Astrocyte (in vitro differentiated cells and primary cell): ENCODE data around the gene FSIP1. TPM values are rescaled to one million over a fixed set of nuclear protein-coding genes. Genes with fewer than 3 reads are reported as not detected.

Source experiments
- DNase-seq: peaks from one replicate; pipeline ENCODE4 v3.0.0-alpha.2; 2010; ENCODE audit warnings: low read depth
- FAIRE-seq: peaks from 2 replicates; lab custom pipeline; 2011; peaks lifted over from hg19 to GRCh38; lab: Jason Lieb, UNC
- H2AFZ ChIP-seq: 2 replicates; pipeline ENCODE4 v1.6.0; 2012; ENCODE audit warnings: low read depth, low read length, inconsistent platforms
- H3K27ac ChIP-seq: 2 replicates; pipeline ENCODE4 v1.5.1; 2011; ENCODE audit warnings: low read depth, low read length, inconsistent platforms
- H3K27me3 ChIP-seq: 2 replicates; pipeline ENCODE4 v1.6.0; 2011; ENCODE audit warnings: low read length, inconsistent platforms; ENCODE audit not compliant: insufficient read depth
- H3K36me3 ChIP-seq: 2 replicates; pipeline ENCODE4 v1.5.1; 2011; ENCODE audit warnings: low read length, inconsistent platforms; ENCODE audit not compliant: insufficient read depth
- H3K4me1 ChIP-seq: 2 replicates; pipeline ENCODE4 v1.5.1; 2011; ENCODE audit warnings: low read length, inconsistent platforms; ENCODE audit not compliant: insufficient read depth
- H3K4me2 ChIP-seq: 2 replicates; pipeline ENCODE4 v1.6.0; 2012; ENCODE audit warnings: low read length, inconsistent platforms
- H3K4me3 ChIP-seq: 2 replicates; pipeline ENCODE4 v1.5.1; 2011; ENCODE audit warnings: low read depth, mild to moderate bottlenecking, low read length, inconsistent platforms; ENCODE audit not compliant: insufficient read depth
- H3K79me2 ChIP-seq: 2 replicates; pipeline ENCODE4 v1.6.0; 2012; ENCODE audit warnings: mild to moderate bottlenecking, low read length, inconsistent platforms; ENCODE audit not compliant: insufficient read depth
- H3K9ac ChIP-seq: 2 replicates; pipeline ENCODE4 v1.6.0; 2012; ENCODE audit warnings: mild to moderate bottlenecking, low read length, inconsistent platforms
- H3K9me3 ChIP-seq: 2 replicates; pipeline ENCODE4 v1.5.1; 2012; ENCODE audit warnings: low read depth, mild to moderate bottlenecking, low read length, inconsistent platforms; ENCODE audit not compliant: insufficient read depth
- H4K20me1 ChIP-seq: 2 replicates; pipeline ENCODE4 v1.6.0; 2012; ENCODE audit warnings: low read length, inconsistent platforms; ENCODE audit not compliant: insufficient read depth
- H3K27ac Mint-ChIP-seq: one replicate; pipeline ENCODE4 v1.8.0; 2021; ENCODE audit warnings: mild to moderate bottlenecking, mixed read lengths; ENCODE audit not compliant: unreplicated experiment
- H3K27me3 Mint-ChIP-seq: one replicate; pipeline ENCODE4 v1.8.0; 2021; ENCODE audit warnings: low read depth, mixed read lengths; ENCODE audit not compliant: unreplicated experiment
- H3K36me3 Mint-ChIP-seq: one replicate; pipeline ENCODE4 v1.8.0; 2021; ENCODE audit warnings: low read depth, mixed read lengths; ENCODE audit not compliant: unreplicated experiment
- H3K4me1 Mint-ChIP-seq: one replicate; pipeline ENCODE4 v1.8.0; 2021; ENCODE audit warnings: low read depth, mixed read lengths; ENCODE audit not compliant: unreplicated experiment
- H3K4me3 Mint-ChIP-seq: one replicate; pipeline ENCODE4 v1.8.0; 2021; ENCODE audit warnings: mild to moderate bottlenecking, moderate library complexity, mixed read lengths; ENCODE audit not compliant: unreplicated experiment
- H3K9me3 Mint-ChIP-seq: one replicate; pipeline ENCODE4 v1.8.0; 2021; ENCODE audit warnings: mild to moderate bottlenecking, mixed read lengths; ENCODE audit not compliant: unreplicated experiment
- CTCF ChIP-seq: IDR thresholded peaks from 2 replicates; pipeline ENCODE4 v1.5.1; 2011; ENCODE audit warnings: low read depth, mild to moderate bottlenecking, inconsistent platforms, low read length, moderate library complexity; ENCODE audit not compliant: insufficient read depth
- EZH2 ChIP-seq: IDR thresholded peaks from 2 replicates; pipeline ENCODE4 v1.6.1; 2012; ENCODE audit warnings: mild to moderate bottlenecking, low read length, inconsistent platforms; ENCODE audit not compliant: insufficient read depth
- total RNA-seq: library from RNA; stranded (reverse); gene quantifications from 2 replicates; pipeline ENCODE4 v1.2.1, GENCODE V29; 2021

The FSIP1 gene
- total RNA-seq, 1 donor from 2014 or later = 0.77 TPM

GRCh38 chr15:39731266-39731665, 51.4 kb downstream of the FSIP1 start:
- Histone ChIP-seq H3K79me2 (no peaks in the 10 kb centered on the region), H3K9me3 (no peaks in the 10 kb centered on the region), H2AFZ (no peak overlapping the region), H3K9ac (no peak overlapping the region), H3K27ac (no peak overlapping the region), H4K20me1 (no peaks in the 10 kb centered on the region), H3K27me3 (no peaks in the 10 kb centered on the region), H3K4me1 (peaks cover 3% of the 10 kb centered on the region), H3K4me3 (no peak overlapping the region), H3K36me3 (no peaks in the 10 kb centered on the region), H3K4me2 (no peak overlapping the region)
- Mint-ChIP-seq H3K36me3 (no peaks in the 10 kb centered on the region), H3K4me1 (peaks cover 17% of the 10 kb centered on the region), H3K27me3 (no peaks in the 10 kb centered on the region), H3K4me3 (no peak overlapping the region), H3K27ac (no peak overlapping the region), H3K9me3 (peaks cover 4% of the 10 kb centered on the region)
- TF ChIP-seq CTCF (no peak), EZH2 (no peak)
- DNase-seq (no peak), FAIRE-seq (no peak)

- no peaks in the 10 kb centered on the region for H3K27me3 Mint-ChIP-seq
- no peaks in the 10 kb centered on the region for H4K20me1 ChIP-seq
- no peaks in the 10 kb centered on the region for H3K36me3 ChIP-seq
- H2AFZ ChIP-seq = no peak overlapping the region
- no peak overlapping the region for H3K9ac ChIP-seq
- TF ChIP-seq CTCF = no peak
- no peak for TF ChIP-seq EZH2
- no peaks in the 10 kb centered on the region for H3K27me3 ChIP-seq
- H3K9me3 ChIP-seq = no peaks in the 10 kb centered on the region
- FAIRE-seq (no peak), DNase-seq (no peak)
- H3K4me3 ChIP-seq = no peak overlapping the region
- H3K4me2 ChIP-seq = no peak overlapping the region
- peaks cover 4% of the 10 kb centered on the region for H3K9me3 Mint-ChIP-seq
- no peak overlapping the region for H3K27ac ChIP-seq
- H3K4me3 Mint-ChIP-seq = no peak overlapping the region
- H3K79me2 ChIP-seq = no peaks in the 10 kb centered on the region
- peaks cover 17% of the 10 kb centered on the region for H3K4me1 Mint-ChIP-seq
- H3K4me1 ChIP-seq = peaks cover 3% of the 10 kb centered on the region
- H3K27ac Mint-ChIP-seq = no peak overlapping the region
- H3K36me3 Mint-ChIP-seq = no peaks in the 10 kb centered on the region
Observed at GRCh38 chr15:39730552-39730951, 52.1 kb downstream of the FSIP1 start.

GRCh38 chr15:39729500-39729899, 53.1 kb downstream of the FSIP1 start:
- H3K36me3 ChIP-seq = no peaks in the 10 kb centered on the region
- FAIRE-seq (no peak), DNase-seq (no peak)
- TF ChIP-seq CTCF (no peak), EZH2 (no peak)
- H4K20me1 ChIP-seq = no peaks in the 10 kb centered on the region
- no peak overlapping the region for H3K4me2 ChIP-seq
- H3K79me2 ChIP-seq = no peaks in the 10 kb centered on the region
- H3K4me3 ChIP-seq = no peak overlapping the region
- no peak overlapping the region for H3K27ac Mint-ChIP-seq
- H3K27me3 ChIP-seq = no peaks in the 10 kb centered on the region
- H3K9me3 ChIP-seq = no peaks in the 10 kb centered on the region
- peaks cover 17% of the 10 kb centered on the region for H3K4me1 Mint-ChIP-seq
- no peak overlapping the region for H3K27ac ChIP-seq
- H3K9me3 Mint-ChIP-seq = peaks cover 4% of the 10 kb centered on the region
- no peak overlapping the region for H3K4me3 Mint-ChIP-seq
- no peak overlapping the region for H3K9ac ChIP-seq
- peaks cover 3% of the 10 kb centered on the region for H3K4me1 ChIP-seq
- no peaks in the 10 kb centered on the region for H3K27me3 Mint-ChIP-seq
- no peak overlapping the region for H2AFZ ChIP-seq
- no peaks in the 10 kb centered on the region for H3K36me3 Mint-ChIP-seq
